GM10266 (cell line): ENCODE data around the gene FBXL16.

ENCODE experiments used
- DNase-seq: peaks from one replicate; pipeline ENCODE4 v3.0.0; 2012; ENCODE audit errors: extremely low spot score
- CTCF ChIP-seq: IDR thresholded peaks from 2 replicates; pipeline ENCODE4 v1.5.1; 2012; ENCODE audit warnings: mild to moderate bottlenecking, low read depth; ENCODE audit not compliant: control insufficient read depth, insufficient read depth; ENCODE audit errors: missing control alignments

FBXL16 gene

GRCh38 chr16:683396-684070, 22.1 kb downstream of the FBXL16 start:
- DNase-seq = no peak

GRCh38 chr16:682493-683395, 22.9 kb downstream of the FBXL16 start:
- no peak for TF ChIP-seq CTCF
- no peak for DNase-seq

More at GRCh38 chr16:683396-684070, 22.1 kb downstream of the FBXL16 start:
- TF ChIP-seq CTCF = no peak

GRCh38 chr16:681746-682427, 23.7 kb downstream of the FBXL16 start:
- no peak for DNase-seq

GRCh38 chr16:680967-681745, 24.4 kb downstream of the FBXL16 start:
- TF ChIP-seq CTCF = peak; percentile 25
- DNase-seq = no peak

More at GRCh38 chr16:681746-682427, 23.7 kb downstream of the FBXL16 start:
- TF ChIP-seq CTCF = no peak

GRCh38 chr16:680625-680945, 25.0 kb downstream of the FBXL16 start:
- no peak for TF ChIP-seq CTCF

GRCh38 chr16:679814-680624, 25.6 kb downstream of the FBXL16 start, which contains the start of gene STUB1:
TSS of gene STUB1 (plus strand) at chr16:680410. CDS start at chr16:680526, 116 bp downstream.
- DNase-seq = peak; percentile 94
- no peak for TF ChIP-seq CTCF

More at GRCh38 chr16:680625-680945, 25.0 kb downstream of the FBXL16 start:
- no peak for DNase-seq
